Activated T-cell treated with anti-CD3 and anti-CD28 coated beads, Interleukin-2, amount 50 U/mL, for 72 hours (primary cell): ENCODE results near the gene HDAC3. TPM values are rescaled to one million over a fixed set of nuclear protein-coding genes. Genes with fewer than 3 reads are reported as not detected.
"Not testable (repeated sequence)": the region's sequence is repeated elsewhere in the genome, so short reads cannot be mapped to it uniquely, and the experiment has no call there.

Source experiments
- ATAC-seq, 2 donors: fragments of 150-1000 bp; cut with Tn5 transposase; replicated peaks in 1 of 2; 2 replicates each; pipeline ENCODE4 v1.10.0; 2021; ENCODE audit warnings: moderate library complexity in 2 of 2, mild to moderate bottlenecking in 1 of 2
- DNase-seq, 2 donors: peaks; one replicate each; pipeline ENCODE4 v3.0.0; 2021 to 2022; ENCODE audit warnings: mixed read lengths in 1 of 2
- H3K27ac Mint-ChIP-seq: one replicate; pipeline ENCODE4 v1.8.0; 2022; ENCODE audit warnings: mild to moderate bottlenecking, moderate library complexity, mixed read lengths
- H3K27me3 Mint-ChIP-seq: one replicate; pipeline ENCODE4 v1.8.0; 2022; ENCODE audit warnings: low read depth, mixed read lengths
- H3K36me3 Mint-ChIP-seq, 2 donors: one replicate each; pipeline ENCODE4 v1.8.0; 2022; ENCODE audit warnings: mixed read lengths in 2 of 2, mild to moderate bottlenecking in 1 of 2; ENCODE audit not compliant: insufficient read depth in 2 of 2
- H3K4me1 Mint-ChIP-seq: one replicate; pipeline ENCODE4 v1.8.0; 2022; ENCODE audit warnings: low read depth, mixed read lengths
- H3K4me3 Mint-ChIP-seq, 2 donors: one replicate each; pipeline ENCODE4 v1.8.0; 2022; ENCODE audit warnings: mild to moderate bottlenecking in 2 of 2, mixed read lengths in 2 of 2, moderate library complexity in 2 of 2
- H3K9me3 Mint-ChIP-seq, 2 donors: one replicate each; pipeline ENCODE4 v1.8.0; 2022; ENCODE audit warnings: mixed read lengths in 2 of 2
- total RNA-seq, 2 donors: library from RNA; stranded (reverse); gene quantifications; one replicate each; pipeline ENCODE4 v1.2.3, GENCODE V29; 2022

HDAC3 gene
- total RNA-seq, 2 donors from 2014 or later, result 64.1 to 69.2 TPM

- DNase-seq (peak; percentile 57 to 61), ATAC-seq (peak; percentile 39 to 42)
- H3K4me1 Mint-ChIP-seq, result peaks cover 62% of the 10 kb centered on the region
- peak overlapping the region; percentile 92 to 98 for H3K4me3 Mint-ChIP-seq
- no peaks in the 10 kb centered on the region for H3K9me3 Mint-ChIP-seq
- peak overlapping the region; percentile 94 for H3K27ac Mint-ChIP-seq
- peaks cover 11 to 17% of the 10 kb centered on the region in 2 donors for H3K36me3 Mint-ChIP-seq
- H3K27me3 Mint-ChIP-seq, result no peaks in the 10 kb centered on the region
These were observed 18.4 kb downstream of the HDAC3 start for GRCh38 chr5:141618030-141618803.

DNA sequence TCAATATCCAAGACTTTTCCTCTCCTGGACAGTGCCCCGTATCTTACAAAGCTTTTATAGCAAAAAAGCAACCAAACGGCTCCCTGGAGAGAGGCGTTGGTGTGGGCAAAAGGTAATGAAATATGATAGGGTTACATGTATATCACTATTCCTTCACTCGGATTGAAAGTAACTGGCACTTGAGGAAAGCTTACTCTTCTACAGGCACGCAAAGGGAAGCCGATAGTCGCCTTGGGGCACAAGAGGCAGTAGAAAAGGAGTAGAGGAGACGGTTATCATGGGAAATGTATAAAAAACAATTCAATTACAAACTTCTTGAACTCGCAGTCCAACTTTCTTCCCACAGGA is 19.0 kb downstream of the HDAC3 start:
- H3K27ac Mint-ChIP-seq, result peak overlapping the region; percentile 94
- no peak for ATAC-seq
- peak overlapping the region; percentile 92 to 98 for H3K4me3 Mint-ChIP-seq
- H3K4me1 Mint-ChIP-seq, result peaks cover 62% of the 10 kb centered on the region
- H3K9me3 Mint-ChIP-seq, result no peaks in the 10 kb centered on the region
- DNase-seq, result no peak
- no peaks in the 10 kb centered on the region for H3K27me3 Mint-ChIP-seq
- H3K36me3 Mint-ChIP-seq, result peaks cover 9 to 17% of the 10 kb centered on the region in 2 donors

DNA sequence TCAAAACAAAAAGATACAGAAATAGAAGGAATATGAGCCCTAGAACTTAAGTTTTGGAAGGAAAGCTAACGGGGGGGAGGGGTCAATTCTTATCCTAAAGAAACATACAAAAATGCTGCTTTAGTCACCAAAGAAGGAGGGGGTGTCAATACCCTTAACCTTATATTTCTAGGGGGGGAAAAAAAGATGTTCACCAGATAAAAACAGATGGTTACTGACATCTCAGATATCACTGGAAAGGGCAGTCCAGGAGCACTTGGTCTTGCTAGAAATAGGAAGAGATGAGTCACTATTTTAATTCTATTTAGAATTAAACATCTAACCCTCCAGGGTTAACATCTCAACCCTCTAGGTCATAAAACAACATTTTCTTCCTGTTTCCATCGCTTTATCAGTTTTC is 19.5 kb downstream of the HDAC3 start:
- Mint-ChIP-seq H3K9me3 (no peaks in the 10 kb centered on the region), H3K27ac (peak overlapping the region; percentile 94), H3K36me3 (peaks cover 9 to 14% of the 10 kb centered on the region in 2 donors), H3K4me3 (peak overlapping the region; percentile 92 to 98), H3K4me1 (peaks cover 63% of the 10 kb centered on the region), H3K27me3 (no peaks in the 10 kb centered on the region)
- DNase-seq (no peak), ATAC-seq (no peak)

GRCh38 chr5:141615991-141616720 is 20.5 kb downstream of the HDAC3 start:
- no peak for DNase-seq
- no peak for ATAC-seq
- peak overlapping the region; percentile 94 for H3K27ac Mint-ChIP-seq
- peak overlapping the region; percentile 92 to 98 for H3K4me3 Mint-ChIP-seq
- peaks cover 66% of the 10 kb centered on the region for H3K4me1 Mint-ChIP-seq
- H3K27me3 Mint-ChIP-seq, result no peaks in the 10 kb centered on the region
- no peaks in the 10 kb centered on the region for H3K9me3 Mint-ChIP-seq
- H3K36me3 Mint-ChIP-seq, result peaks cover 8 to 13% of the 10 kb centered on the region in 2 donors

DNA sequence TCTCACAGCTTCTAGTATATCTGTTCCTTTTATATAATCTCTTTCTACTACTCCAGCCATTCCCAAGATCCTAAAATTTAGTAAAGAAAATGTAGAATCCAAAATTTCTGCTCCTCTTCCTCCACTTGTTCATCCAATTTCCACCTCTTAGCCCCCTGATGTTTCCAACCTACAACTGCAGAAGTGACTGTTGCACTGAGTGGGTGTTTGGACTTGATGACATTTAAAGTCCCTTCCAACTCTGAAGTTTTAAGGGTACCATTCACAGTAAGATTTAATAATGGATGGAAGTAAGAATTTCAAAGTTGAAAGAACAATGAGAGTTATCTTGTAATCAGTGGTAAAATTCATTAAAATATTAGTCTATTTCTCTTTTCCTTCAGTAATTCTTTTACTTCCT is 23.3 kb downstream of the HDAC3 start:
- peaks cover 8 to 19% of the 10 kb centered on the region in 2 donors for H3K36me3 Mint-ChIP-seq
- peak overlapping the region; percentile 96 for H3K27ac Mint-ChIP-seq
- H3K4me1 Mint-ChIP-seq, result peaks cover 78% of the 10 kb centered on the region
- peak overlapping the region; percentile 36 to 86 for H3K4me3 Mint-ChIP-seq
- DNase-seq, result no peak
- ATAC-seq, result no peak
- no peaks in the 10 kb centered on the region for H3K27me3 Mint-ChIP-seq
- H3K9me3 Mint-ChIP-seq, result no peaks in the 10 kb centered on the region

DNA sequence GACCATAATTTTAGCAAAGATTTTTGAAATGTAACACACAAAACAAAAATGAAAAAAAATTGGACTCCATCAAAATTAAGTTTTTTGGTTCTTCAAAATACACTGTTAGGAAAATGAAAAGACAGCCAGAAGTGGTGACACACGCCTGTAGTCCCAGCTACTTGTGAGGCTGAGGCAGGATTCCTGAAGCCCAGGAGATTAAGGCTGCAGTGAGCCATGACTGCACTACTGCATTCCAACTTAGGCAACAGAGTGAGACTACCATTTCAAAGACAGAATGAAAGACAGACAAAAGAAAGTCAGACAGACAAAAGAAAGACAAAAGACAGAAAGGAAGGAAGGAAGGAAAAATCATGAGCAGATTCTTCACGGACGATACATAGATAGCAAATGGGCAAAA is 25.4 kb downstream of the HDAC3 start:
- Mint-ChIP-seq H3K4me3 (peak overlapping the region; percentile 20 to 47), H3K4me1 (peaks cover 85% of the 10 kb centered on the region), H3K36me3 (peaks cover 2 to 13% of the 10 kb centered on the region in 2 donors), H3K27ac (peak overlapping the region; percentile 24), H3K27me3 (no peaks in the 10 kb centered on the region), H3K9me3 (no peaks in the 10 kb centered on the region)
- no peak for DNase-seq
- ATAC-seq, result no peak

GRCh38 chr5:141609921-141610320 is 26.7 kb downstream of the HDAC3 start:
- not testable (repeated sequence) for ATAC-seq, H3K27me3 Mint-ChIP-seq, H3K36me3 Mint-ChIP-seq, H3K9me3 Mint-ChIP-seq, DNase-seq
- peak overlapping the region; percentile 90 for H3K27ac Mint-ChIP-seq
- peaks cover 89% of the 10 kb centered on the region for H3K4me1 Mint-ChIP-seq
- H3K4me3 Mint-ChIP-seq, result peak overlapping the region in 1 of 2 donors; percentile 63

DNA sequence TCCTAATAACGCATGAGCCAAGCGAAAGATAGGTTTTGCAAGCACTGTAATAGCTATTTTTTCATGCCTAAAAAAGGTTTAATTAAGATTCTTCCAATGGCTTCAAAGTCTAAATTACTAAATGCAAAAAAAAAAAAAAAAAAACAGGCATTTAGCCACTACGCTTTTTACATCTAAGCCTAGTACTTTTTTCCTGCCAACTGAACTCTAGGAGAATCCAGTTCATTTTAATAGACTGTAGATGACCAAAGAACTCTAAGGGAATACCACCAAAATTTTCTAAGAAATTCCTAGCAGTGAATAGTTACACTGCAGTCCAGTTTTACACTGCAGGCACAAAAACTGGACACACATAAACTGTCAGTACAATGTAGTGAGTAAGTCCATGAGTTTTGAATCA is 27.6 kb downstream of the HDAC3 start:
- Mint-ChIP-seq H3K4me3 (peak overlapping the region in 1 of 2 donors; percentile 63), H3K27me3 (no peaks in the 10 kb centered on the region)

GRCh38 chr5:141608557-141608956 is 28.1 kb downstream of the HDAC3 start:
- Mint-ChIP-seq H3K27me3 (no peaks in the 10 kb centered on the region), H3K36me3 (peaks cover 2 to 9% of the 10 kb centered on the region in 2 donors), H3K27ac (peak overlapping the region; percentile 90), H3K9me3 (no peaks in the 10 kb centered on the region), H3K4me3 (peak overlapping the region in 1 of 2 donors; percentile 63), H3K4me1 (peaks cover 90% of the 10 kb centered on the region)
- DNase-seq (no peak), ATAC-seq (no peak)

More for the DNA sequence above, 27.6 kb downstream of the HDAC3 start:
- H3K36me3 Mint-ChIP-seq, result peaks cover 2 to 9% of the 10 kb centered on the region in 2 donors
- no peak for ATAC-seq
- no peak for DNase-seq
- H3K4me1 Mint-ChIP-seq, result peaks cover 89% of the 10 kb centered on the region
- H3K9me3 Mint-ChIP-seq, result no peaks in the 10 kb centered on the region
- peak overlapping the region; percentile 90 for H3K27ac Mint-ChIP-seq

- Mint-ChIP-seq H3K27me3 (no peaks in the 10 kb centered on the region), H3K36me3 (peaks cover 2 to 9% of the 10 kb centered on the region in 2 donors), H3K9me3 (no peaks in the 10 kb centered on the region), H3K27ac (peak overlapping the region; percentile 90), H3K4me3 (peak overlapping the region; percentile 0 to 86), H3K4me1 (peaks cover 89% of the 10 kb centered on the region)
- DNase-seq (no peak), ATAC-seq (no peak)
These were observed 28.6 kb downstream of the HDAC3 start for GRCh38 chr5:141608046-141608445.

DNA sequence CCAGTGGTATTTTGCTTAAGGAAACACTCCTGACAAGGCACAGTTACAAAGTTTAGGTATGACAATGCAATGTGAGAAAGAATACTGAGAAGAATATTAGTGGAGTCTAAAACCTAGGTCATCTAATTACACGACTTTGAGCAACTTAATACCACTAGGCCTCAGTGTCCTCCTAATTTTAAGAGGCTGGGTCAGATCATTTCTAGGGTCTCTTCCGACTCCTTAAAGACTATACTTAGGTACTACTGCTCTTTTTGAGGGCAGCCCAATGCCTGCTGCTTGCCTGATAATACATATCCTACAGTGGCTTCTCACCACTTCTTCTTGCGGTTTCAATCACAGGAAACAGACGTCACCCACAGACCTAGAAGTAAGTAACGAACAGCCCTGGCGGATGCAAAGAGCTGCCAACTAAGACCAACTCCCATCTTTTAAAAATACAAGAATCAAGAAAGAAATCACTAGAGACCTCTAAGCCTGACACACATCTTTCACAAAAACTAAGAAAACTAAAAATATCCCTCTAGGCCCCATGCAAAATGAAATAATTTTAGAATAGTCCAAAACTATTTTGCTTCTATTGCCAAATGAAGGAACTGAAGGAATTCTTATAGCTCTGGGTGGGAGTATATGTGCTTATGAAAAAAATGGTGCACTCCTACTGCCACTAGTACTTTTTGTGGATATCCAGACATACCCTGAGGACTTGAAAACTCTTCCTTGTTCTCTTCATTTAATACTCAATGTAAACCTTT is 30.9 kb downstream of the HDAC3 start:
- no peaks in the 10 kb centered on the region for H3K9me3 Mint-ChIP-seq
- peak overlapping the region; percentile 66 to 86 for H3K4me3 Mint-ChIP-seq
- H3K27ac Mint-ChIP-seq, result peak overlapping the region; percentile 90
- H3K27me3 Mint-ChIP-seq, result no peaks in the 10 kb centered on the region
- H3K4me1 Mint-ChIP-seq, result peaks cover 91% of the 10 kb centered on the region
- ATAC-seq (peak; percentile 93 to 98), DNase-seq (peak; percentile 67 to 75)
- peaks cover 0 to 6% of the 10 kb centered on the region in 2 donors for H3K36me3 Mint-ChIP-seq

DNA sequence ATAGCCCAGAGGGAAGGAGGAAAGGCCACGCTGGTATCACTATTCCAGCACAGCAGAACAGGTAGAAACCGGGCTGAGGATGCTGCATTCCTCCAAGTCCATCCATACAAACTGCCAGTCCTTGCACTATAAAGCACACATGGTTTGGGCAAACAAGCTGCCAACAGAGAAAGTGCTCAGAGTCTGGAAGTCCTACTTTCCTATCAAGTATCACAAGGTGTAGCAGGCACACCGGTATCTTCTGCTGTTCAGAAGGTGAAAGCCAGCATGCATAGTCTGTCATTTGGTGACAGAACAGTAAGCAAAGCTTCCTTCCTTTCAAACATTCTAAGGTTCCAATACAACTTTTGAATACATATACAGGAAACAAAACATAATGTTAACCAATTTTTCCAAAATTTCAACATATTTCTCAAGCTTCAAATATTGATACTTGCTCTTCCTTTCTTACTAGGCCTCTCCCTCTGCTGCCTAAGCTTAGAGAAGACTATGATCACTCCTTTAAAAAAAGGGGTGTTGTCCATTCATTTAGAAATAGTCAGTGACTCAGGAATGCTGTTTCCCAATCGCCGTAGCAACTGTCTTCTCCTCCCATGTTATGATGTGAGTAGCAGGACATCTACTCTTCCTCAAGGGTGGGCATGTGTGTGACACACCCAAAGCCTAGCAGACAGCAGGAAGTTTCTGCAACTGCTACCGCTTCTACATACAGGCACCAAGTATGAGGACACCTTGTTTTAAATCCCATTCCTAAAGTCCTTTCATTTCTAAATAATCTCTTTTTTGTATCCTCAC is 32.5 kb downstream of the HDAC3 start:
- Mint-ChIP-seq H3K4me1 (peaks cover 96% of the 10 kb centered on the region), H3K9me3 (no peaks in the 10 kb centered on the region), H3K4me3 (peak overlapping the region; percentile 76 to 86), H3K27me3 (no peaks in the 10 kb centered on the region), H3K27ac (peak overlapping the region; percentile 97), H3K36me3 (peaks cover 0 to 2% of the 10 kb centered on the region in 2 donors)
- peak; percentile 14 to 47 for ATAC-seq
- peak in 1 of 2 donors; percentile 12 for DNase-seq
